Hepatocyte (in vitro differentiated cells): ENCODE data around the gene EPHA10.

Experiments used
- EZH2 ChIP-seq: fragments of 200-600 bp; sonication (generic); IDR thresholded peaks from 2 replicates; pipeline ENCODE4 v1.6.1; 2016; ENCODE audit warnings: antibody characterized with exemption, mild to moderate bottlenecking, borderline replicate concordance
- EZH2phosphoT487 ChIP-seq: fragments of 200-600 bp; sonication (generic); IDR thresholded peaks from one replicate; pipeline ENCODE4 v1.6.1; 2018; ENCODE audit warnings: antibody characterized with exemption, mild to moderate bottlenecking, low read depth, moderate library complexity; ENCODE audit not compliant: unreplicated experiment, severe bottlenecking
- TF ChIP-seq, protein P1 (sequence below): fragments of 200-600 bp; sonication (generic); IDR thresholded peaks from 2 replicates; pipeline ENCODE4 v1.5.1; 2016; ENCODE audit warnings: antibody characterized with exemption, mild to moderate bottlenecking; ENCODE audit not compliant: poor library complexity

DNA sequence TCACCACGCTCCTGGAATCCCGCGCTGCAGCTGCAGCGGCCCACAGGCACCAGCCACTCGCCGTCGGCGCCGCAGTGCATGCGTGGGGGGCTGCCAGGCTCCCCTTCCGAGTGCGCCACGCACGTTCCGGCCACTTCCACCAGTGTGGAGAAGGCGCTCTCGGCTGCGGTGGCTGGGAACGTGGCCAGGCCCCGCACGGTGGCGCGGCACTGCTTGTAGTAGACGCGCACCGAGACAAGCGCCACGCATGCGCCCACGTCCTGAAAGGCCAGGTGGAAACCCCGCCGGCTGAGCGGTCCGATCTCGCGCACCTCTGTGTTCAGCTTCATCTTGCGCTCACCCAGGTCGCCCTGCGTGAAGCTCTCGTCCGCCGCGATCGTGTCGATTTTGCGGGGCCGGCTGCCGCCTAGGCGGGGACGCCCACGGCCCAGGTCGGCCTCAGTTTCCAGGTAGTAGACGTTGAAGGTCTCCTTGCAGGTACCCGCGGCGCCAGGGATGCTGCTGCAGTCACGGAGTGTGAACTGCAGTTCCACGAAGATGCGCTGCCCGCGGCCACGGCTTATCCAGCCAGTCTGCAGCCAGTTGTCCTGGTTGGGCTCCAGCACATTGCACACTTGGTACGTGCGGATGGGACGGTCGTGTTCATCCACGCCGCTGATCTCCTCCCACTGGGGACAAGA, 3.4 kb downstream of the EPHA10 start:
- TF ChIP-seq, protein P1, sequence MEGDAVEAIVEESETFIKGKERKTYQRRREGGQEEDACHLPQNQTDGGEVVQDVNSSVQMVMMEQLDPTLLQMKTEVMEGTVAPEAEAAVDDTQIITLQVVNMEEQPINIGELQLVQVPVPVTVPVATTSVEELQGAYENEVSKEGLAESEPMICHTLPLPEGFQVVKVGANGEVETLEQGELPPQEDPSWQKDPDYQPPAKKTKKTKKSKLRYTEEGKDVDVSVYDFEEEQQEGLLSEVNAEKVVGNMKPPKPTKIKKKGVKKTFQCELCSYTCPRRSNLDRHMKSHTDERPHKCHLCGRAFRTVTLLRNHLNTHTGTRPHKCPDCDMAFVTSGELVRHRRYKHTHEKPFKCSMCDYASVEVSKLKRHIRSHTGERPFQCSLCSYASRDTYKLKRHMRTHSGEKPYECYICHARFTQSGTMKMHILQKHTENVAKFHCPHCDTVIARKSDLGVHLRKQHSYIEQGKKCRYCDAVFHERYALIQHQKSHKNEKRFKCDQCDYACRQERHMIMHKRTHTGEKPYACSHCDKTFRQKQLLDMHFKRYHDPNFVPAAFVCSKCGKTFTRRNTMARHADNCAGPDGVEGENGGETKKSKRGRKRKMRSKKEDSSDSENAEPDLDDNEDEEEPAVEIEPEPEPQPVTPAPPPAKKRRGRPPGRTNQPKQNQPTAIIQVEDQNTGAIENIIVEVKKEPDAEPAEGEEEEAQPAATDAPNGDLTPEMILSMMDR: no peak
- TF ChIP-seq EZH2 (no peak), EZH2phosphoT487 (no peak)
